GM12878 (cell line): ENCODE measurements around the gene TIGD2.

Experiments used
- CHD2 ChIP-seq: IDR thresholded peaks from 2 replicates; pipeline ENCODE4 v1.6.1; 2011; ENCODE audit warnings: low read depth, low read length, improper control_type of control experiment, borderline replicate concordance
- DPF2 ChIP-seq: fragments of 450-650 bp; IDR thresholded peaks from 2 replicates; pipeline ENCODE4 v1.6.1; 2017; ENCODE audit warnings: mild to moderate bottlenecking
- EED ChIP-seq: sonication (generic); IDR thresholded peaks from 2 replicates; pipeline ENCODE4 v1.6.1; 2016; ENCODE audit warnings: antibody characterized with exemption, low read depth
- ESRRA ChIP-seq: IDR thresholded peaks from 2 replicates; pipeline ENCODE4 v1.6.1; 2012; ENCODE audit warnings: mild to moderate bottlenecking, low read length, improper control_type of control experiment
- FOS ChIP-seq: IDR thresholded peaks from 3 replicates; pipeline ENCODE4 v1.6.1; 2011; ENCODE audit warnings: borderline replicate concordance; ENCODE audit not compliant: insufficient read length; ENCODE audit errors: extremely low read depth
- MTA3 ChIP-seq: IDR thresholded peaks from 2 replicates; pipeline ENCODE4 v1.6.1; 2012; ENCODE audit warnings: low read length, inconsistent platforms, borderline replicate concordance
- POLR2A ChIP-seq: IDR thresholded peaks from 2 replicates; pipeline ENCODE4 v1.6.1; 2011; ENCODE audit warnings: low read depth, mild to moderate bottlenecking, low read length
- RBBP5 ChIP-seq: fragments of 200-600 bp; sonication (generic); conservative IDR thresholded peaks from 2 replicates; pipeline ENCODE4 v1.6.1; 2016
- RELA ChIP-seq: fragments of 450-650 bp; IDR thresholded peaks from 2 replicates; pipeline ENCODE4 v1.8.0; 2014; ENCODE audit warnings: borderline replicate concordance; ENCODE audit not compliant: partially characterized antibody
- SMAD1 ChIP-seq: fragments of 450-650 bp; IDR thresholded peaks from 2 replicates; pipeline ENCODE4 v1.6.1; 2018; ENCODE audit warnings: mild to moderate bottlenecking, low read depth; ENCODE audit not compliant: partially characterized antibody
- TF ChIP-seq, protein P1 (sequence below), 3 experiments: IDR thresholded peaks in 2 of 3; conservative IDR thresholded peaks in 1 of 3; 2 replicates each; pipeline ENCODE4 v1.5.1; 2011; ENCODE audit warnings: low read depth in 3 of 3, low read length in 3 of 3, mild to moderate bottlenecking in 3 of 3, control low read depth in 2 of 3, moderate library complexity in 2 of 3, inconsistent platforms in 1 of 3, mixed read lengths in 1 of 3; ENCODE audit not compliant: control insufficient read depth in 2 of 3, insufficient read depth in 1 of 3; ENCODE audit errors: extremely low read depth in 1 of 3
- TF ChIP-seq, protein P2 (sequence below): IDR thresholded peaks from 2 replicates; pipeline ENCODE4 v1.6.1; 2011; ENCODE audit warnings: low read depth, low read length, improper control_type of control experiment, borderline replicate concordance
- TF ChIP-seq, protein P3 (sequence below): IDR thresholded peaks from 2 replicates; pipeline ENCODE4 v1.6.1; 2012; ENCODE audit warnings: mild to moderate bottlenecking, low read depth, low read length

DNA sequence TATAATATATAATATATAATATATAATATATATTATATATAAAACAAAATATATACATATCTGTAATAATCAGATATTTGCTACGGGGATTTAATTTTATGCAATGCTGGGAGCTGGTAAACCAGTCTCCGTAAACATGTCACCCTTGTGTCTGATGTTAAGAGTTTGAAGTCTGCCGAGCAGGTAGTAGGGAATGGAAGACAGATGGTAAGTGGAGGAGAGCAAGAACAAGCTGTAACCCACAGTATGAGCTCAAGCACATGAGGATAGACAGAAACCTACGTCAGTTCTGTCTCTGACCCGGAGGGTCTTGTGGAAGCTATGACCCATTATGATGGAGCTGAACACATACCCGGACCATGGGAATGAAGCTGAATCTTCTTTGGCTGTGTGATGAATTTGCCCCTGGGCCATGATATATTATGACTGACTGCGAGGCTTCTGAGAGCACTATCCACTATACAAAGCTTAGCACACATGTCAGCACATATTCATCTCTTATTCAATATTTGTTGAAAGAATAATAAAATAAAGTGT, 46.2 kb downstream of the TIGD2 start:
- TF ChIP-seq, protein P1, sequence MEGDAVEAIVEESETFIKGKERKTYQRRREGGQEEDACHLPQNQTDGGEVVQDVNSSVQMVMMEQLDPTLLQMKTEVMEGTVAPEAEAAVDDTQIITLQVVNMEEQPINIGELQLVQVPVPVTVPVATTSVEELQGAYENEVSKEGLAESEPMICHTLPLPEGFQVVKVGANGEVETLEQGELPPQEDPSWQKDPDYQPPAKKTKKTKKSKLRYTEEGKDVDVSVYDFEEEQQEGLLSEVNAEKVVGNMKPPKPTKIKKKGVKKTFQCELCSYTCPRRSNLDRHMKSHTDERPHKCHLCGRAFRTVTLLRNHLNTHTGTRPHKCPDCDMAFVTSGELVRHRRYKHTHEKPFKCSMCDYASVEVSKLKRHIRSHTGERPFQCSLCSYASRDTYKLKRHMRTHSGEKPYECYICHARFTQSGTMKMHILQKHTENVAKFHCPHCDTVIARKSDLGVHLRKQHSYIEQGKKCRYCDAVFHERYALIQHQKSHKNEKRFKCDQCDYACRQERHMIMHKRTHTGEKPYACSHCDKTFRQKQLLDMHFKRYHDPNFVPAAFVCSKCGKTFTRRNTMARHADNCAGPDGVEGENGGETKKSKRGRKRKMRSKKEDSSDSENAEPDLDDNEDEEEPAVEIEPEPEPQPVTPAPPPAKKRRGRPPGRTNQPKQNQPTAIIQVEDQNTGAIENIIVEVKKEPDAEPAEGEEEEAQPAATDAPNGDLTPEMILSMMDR (IDR thresholded peaks at IDR 0.05 in 2 of 3, conservative IDR thresholded peaks at IDR 0.05 in 1 of 3; ENCODE audit: control insufficient read depth in 2 of 3, extremely low read depth in 1 of 3, insufficient read depth in 1 of 3, low read depth in 3 of 3, low read length in 3 of 3), result no peak
- no peak for TF ChIP-seq SMAD1
- no peak for TF ChIP-seq DPF2
- no peak for TF ChIP-seq EED
- no peak for TF ChIP-seq RELA
- no peak for TF ChIP-seq RBBP5
- no peak for TF ChIP-seq FOS
- no peak for TF ChIP-seq POLR2A
- TF ChIP-seq, protein P2, sequence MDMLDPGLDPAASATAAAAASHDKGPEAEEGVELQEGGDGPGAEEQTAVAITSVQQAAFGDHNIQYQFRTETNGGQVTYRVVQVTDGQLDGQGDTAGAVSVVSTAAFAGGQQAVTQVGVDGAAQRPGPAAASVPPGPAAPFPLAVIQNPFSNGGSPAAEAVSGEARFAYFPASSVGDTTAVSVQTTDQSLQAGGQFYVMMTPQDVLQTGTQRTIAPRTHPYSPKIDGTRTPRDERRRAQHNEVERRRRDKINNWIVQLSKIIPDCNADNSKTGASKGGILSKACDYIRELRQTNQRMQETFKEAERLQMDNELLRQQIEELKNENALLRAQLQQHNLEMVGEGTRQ, result no peak
- TF ChIP-seq, protein P3, sequence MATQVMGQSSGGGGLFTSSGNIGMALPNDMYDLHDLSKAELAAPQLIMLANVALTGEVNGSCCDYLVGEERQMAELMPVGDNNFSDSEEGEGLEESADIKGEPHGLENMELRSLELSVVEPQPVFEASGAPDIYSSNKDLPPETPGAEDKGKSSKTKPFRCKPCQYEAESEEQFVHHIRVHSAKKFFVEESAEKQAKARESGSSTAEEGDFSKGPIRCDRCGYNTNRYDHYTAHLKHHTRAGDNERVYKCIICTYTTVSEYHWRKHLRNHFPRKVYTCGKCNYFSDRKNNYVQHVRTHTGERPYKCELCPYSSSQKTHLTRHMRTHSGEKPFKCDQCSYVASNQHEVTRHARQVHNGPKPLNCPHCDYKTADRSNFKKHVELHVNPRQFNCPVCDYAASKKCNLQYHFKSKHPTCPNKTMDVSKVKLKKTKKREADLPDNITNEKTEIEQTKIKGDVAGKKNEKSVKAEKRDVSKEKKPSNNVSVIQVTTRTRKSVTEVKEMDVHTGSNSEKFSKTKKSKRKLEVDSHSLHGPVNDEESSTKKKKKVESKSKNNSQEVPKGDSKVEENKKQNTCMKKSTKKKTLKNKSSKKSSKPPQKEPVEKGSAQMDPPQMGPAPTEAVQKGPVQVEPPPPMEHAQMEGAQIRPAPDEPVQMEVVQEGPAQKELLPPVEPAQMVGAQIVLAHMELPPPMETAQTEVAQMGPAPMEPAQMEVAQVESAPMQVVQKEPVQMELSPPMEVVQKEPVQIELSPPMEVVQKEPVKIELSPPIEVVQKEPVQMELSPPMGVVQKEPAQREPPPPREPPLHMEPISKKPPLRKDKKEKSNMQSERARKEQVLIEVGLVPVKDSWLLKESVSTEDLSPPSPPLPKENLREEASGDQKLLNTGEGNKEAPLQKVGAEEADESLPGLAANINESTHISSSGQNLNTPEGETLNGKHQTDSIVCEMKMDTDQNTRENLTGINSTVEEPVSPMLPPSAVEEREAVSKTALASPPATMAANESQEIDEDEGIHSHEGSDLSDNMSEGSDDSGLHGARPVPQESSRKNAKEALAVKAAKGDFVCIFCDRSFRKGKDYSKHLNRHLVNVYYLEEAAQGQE, result no peak
- TF ChIP-seq CHD2, result no peak
- no peak for TF ChIP-seq MTA3
- no peak for TF ChIP-seq ESRRA
